ENCODE measurements around the gene POU6F2.

POU6F2 gene

GRCh38 chr7:39071116-39071515 is 93.4 kb downstream of the POU6F2 start:
- no peak for DNase-seq

DNA sequence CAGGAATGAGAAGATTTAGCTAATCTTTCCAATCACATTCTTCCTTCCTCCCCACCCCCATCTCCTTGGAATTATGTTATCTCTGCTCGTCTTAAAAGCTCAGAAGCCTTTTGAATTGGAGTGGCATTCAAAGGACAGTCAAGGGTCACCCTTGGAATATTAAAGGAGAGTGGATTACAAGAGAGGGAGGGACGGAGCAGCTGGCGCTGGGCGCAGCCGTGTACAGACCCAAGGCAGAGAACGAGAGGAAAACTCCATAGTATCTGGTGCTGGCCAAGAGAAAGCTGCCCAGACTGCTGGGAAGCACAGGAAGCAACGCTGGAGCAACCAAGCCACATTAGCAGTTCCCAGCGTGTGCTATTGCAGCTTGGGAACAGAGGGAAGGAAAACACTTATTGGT is 95.7 kb downstream of the POU6F2 start:
- DNase-seq, result no peak

GRCh38 chr7:39075210-39075609 is 97.5 kb downstream of the POU6F2 start:
- no peak for DNase-seq

DNA sequence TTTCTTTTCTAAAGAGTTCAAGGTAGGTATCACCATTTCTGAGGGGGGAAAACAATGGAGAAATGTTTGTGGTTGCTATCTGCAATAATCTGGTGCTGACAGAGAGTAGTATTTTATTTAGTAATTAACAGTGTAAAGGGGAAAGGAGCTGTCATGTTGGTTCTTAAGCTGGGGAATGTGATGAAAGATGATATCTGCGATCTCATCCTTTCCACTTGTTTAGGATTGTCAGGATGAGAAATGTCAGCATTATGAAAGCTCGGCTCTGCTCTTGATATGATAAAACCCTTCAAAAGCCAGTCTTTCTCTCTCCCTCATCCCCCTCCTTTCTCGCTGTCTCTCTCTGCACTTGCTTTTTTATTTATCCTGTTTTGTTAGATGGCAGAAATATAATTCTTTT is 106.1 kb downstream of the POU6F2 start:
- no peak for DNase-seq

DNA sequence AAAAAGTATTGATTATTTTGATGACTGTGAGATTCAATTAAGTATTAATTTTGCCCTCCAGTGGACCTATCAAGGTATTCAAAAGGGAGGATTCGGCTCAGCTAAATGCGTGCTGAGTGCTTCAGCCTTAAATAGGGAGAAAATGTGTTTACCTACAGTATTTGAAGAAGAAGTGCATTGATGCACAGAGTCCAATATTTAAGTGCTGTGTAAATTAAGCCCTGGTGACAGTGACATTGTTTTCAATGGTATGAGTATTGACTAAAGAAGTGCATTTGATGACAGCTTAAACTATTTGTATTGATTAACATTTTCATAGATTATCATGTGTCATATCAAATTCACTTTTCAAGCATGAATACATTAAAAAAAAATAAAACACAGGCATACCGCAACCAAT is 106.6 kb downstream of the POU6F2 start:
- DNase-seq, result no peak

- DNase-seq, result no peak
Measured at GRCh38 chr7:39085189-39085588, 107.5 kb downstream of the POU6F2 start.

- no peak for DNase-seq
Measured at GRCh38 chr7:39085590-39086049, 107.9 kb downstream of the POU6F2 start.

GRCh38 chr7:39086638-39087360 is 109.1 kb downstream of the POU6F2 start:
- no peak for DNase-seq

- no peak for DNase-seq
Measured at GRCh38 chr7:39088730-39089593, 111.3 kb downstream of the POU6F2 start.

GRCh38 chr7:39091145-39091544 is 113.4 kb downstream of the POU6F2 start:
- no peak for DNase-seq

- DNase-seq, result no peak
Measured at GRCh38 chr7:39091774-39092173, 114.1 kb downstream of the POU6F2 start.

GRCh38 chr7:39094731-39095130 is 117.0 kb downstream of the POU6F2 start:
- no peak for DNase-seq

- no peak for DNase-seq
Measured at GRCh38 chr7:39095875-39096619, 118.3 kb downstream of the POU6F2 start.

DNA sequence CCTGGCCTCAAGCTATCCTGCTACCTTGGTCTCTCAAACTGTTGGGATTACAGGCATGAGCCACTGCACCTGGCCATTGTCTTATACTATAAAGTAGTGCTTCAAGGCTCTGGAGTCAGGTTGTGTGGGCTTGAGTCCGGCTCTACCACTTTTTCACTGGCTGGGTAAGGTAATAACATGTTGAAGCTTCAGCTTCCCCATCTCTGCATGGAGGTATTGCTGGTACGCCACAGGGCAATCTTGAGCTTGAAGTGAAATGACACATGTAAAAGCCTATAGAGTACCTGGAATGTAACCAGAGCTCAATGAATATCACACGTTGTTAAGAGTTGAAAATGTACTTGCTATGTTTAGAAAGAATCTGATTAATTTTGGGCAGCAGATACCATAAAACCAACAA is 120.8 kb downstream of the POU6F2 start:
- no peak for DNase-seq

- no peak for DNase-seq
Measured at GRCh38 chr7:39099146-39099545, 121.4 kb downstream of the POU6F2 start.

- no peak for DNase-seq
Measured at GRCh38 chr7:39100270-39100669, 122.6 kb downstream of the POU6F2 start.

DNA sequence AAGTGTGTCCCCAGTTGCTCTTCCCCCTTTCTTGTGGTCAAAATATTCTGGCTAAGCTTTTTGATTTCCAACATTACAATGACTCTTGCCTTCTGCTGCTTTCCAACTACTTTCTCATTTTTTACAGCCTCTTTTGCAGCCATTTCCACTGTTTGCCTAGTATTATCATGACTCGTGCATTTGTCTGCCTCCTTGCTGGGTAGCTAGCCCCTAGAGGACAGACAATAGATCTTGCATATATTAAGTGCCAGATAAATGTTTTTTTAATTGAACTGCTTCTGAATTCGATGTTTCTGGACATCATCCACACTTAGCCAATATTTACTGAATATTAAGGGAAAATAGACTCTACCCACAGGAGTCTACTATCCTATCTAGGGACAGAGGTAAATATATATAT is 124.5 kb downstream of the POU6F2 start:
- no peak for DNase-seq

- DNase-seq, result no peak
Measured at GRCh38 chr7:39105720-39106119, 128.0 kb downstream of the POU6F2 start.

GRCh38 chr7:39125846-39126245 is 148.1 kb downstream of the POU6F2 start:
- DNase-seq, result no peak

DNA sequence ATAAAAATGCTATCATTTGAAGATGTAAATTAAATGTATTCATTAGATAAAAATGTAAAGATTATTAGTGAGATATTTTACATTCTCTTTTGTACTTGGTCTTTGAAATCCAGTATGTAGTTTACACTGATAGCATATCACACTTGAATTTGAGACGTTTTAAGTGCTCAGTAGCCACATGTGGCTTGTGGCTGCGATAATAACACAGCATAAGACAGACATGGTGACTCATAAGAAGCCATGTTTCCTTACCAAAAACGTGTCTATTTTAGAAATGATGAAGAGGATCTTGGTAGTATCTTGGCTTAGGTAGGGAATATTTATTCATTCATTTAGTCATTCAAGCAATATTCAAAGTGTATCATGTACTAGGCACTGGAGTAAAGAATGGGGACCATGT is 149.3 kb downstream of the POU6F2 start:
- no peak for DNase-seq

GRCh38 chr7:39128287-39128843 is 150.7 kb downstream of the POU6F2 start:
- no peak for DNase-seq

- DNase-seq, result no peak
Measured at GRCh38 chr7:39130274-39130673, 152.6 kb downstream of the POU6F2 start.

DNA sequence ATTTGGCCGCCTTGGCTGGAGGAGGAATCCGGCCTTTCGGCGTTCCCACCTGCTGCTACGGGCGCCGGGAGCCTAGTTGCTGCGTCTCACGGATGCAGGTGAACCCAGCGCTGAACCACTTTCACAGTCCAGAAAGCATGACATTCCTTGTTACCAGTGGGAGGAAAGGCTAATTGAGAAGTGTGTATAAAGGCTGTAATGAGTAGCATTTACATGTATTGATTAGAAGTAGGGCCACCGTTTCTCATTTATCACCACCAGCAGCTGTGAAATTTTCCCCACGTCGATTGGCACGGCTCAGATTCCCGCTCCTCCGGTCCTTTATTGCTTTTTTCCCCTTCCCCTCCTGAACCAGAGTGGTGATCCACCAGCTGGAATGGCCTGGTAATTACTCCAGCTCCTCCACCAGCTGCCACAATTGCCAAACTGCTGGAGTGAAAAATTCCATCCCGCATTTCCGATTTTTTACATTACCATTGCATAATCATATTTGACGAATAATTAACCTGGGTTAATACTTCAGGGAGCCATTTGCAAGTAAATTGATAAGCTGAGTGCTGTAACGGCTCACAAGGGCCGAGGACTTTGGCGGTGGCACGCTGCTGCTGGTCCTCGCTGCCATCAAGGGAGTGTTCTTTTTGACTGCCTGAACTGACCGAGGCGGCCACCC is 153.3 kb downstream of the POU6F2 start:
- DNase-seq, result no peak
